ENCODE measurements around the gene SPACA7. TPM values are rescaled to one million over a fixed set of nuclear protein-coding genes. Genes with fewer than 3 reads are reported as not detected.

Gene SPACA7
- total RNA-seq, 1 experiment from 2014 or later, result not detected

- no peak overlapping the region for H3K4me3 ChIP-seq (replicated peaks in 1 of 2; ENCODE audit: low read depth in 1 of 2, low read length in 2 of 2)
- no peaks in the 10 kb centered on the region for H3K9me2 ChIP-seq (ENCODE audit: insufficient read depth)
- no peak for DNase-seq (ENCODE audit: low read depth, low spot score)
- no peaks in the 10 kb centered on the region for H4K20me1 ChIP-seq (ENCODE audit: insufficient read depth)
- H3K4me2 ChIP-seq (ENCODE audit: low read length), result no peak overlapping the region
- RAD21 ChIA-PET (ENCODE audit: low non-redundant PET in 1 of 2, low total read pairs in 2 of 2, uncharacterized antibody in 2 of 2, unreplicated experiment in 2 of 2), result no interaction called here
- no peak overlapping the region for H3K27ac ChIP-seq (ENCODE audit: low read depth, low read length)
- H3K36me3 ChIP-seq (ENCODE audit: control insufficient read depth in 1 of 2, insufficient read depth in 2 of 2, low read length in 2 of 2), result no peaks in the 10 kb centered on the region
- intact Hi-C loops (cut with micrococcal nuclease), result loop anchor here (10.0 kb wide), 1 partner anchor 915 kb away; no protein-coding TSS in a partner anchor
- H3K27me3 ChIP-seq (ENCODE audit: insufficient read depth, low read length), result no peaks in the 10 kb centered on the region
- no peaks in the 10 kb centered on the region for H3K79me2 ChIP-seq (ENCODE audit: insufficient read depth, low read length)
- no peak for ATAC-seq
- no TSS peak for BruUV-seq (replicated peaks)
- CTCF ChIA-PET, result no interaction called here
- H2AFZ ChIP-seq (ENCODE audit: low read depth, low read length, poor library complexity, severe bottlenecking), result no peak overlapping the region
- no peak for TF ChIP-seq SIN3A (IDR thresholded peaks at IDR 0.05; ENCODE audit: low read depth)
- TF ChIP-seq RAD21 (IDR thresholded peaks at IDR 0.05; ENCODE audit: low read depth), result no peak
- no peak for TF ChIP-seq JUND (IDR thresholded peaks at IDR 0.05)
- no peak for TF ChIP-seq ZFX (IDR thresholded peaks at IDR 0.05)
- TF ChIP-seq FOSL1 (IDR thresholded peaks at IDR 0.05; ENCODE audit: low read depth), result no peak
- TF ChIP-seq CBX3 (IDR thresholded peaks at IDR 0.05; ENCODE audit: low read depth), result no peak
- POLR2A ChIA-PET, result no interaction called here
- H3K9me3 ChIP-seq (ENCODE audit: control insufficient read depth in 1 of 2, insufficient read depth in 1 of 2, low read depth in 1 of 2, low read length in 2 of 2), result no peaks in the 10 kb centered on the region
- H3K4me1 ChIP-seq (ENCODE audit: control insufficient read depth in 1 of 2, insufficient read depth in 2 of 2, low read length in 2 of 2), result no peaks in the 10 kb centered on the region
- H3K9ac ChIP-seq (ENCODE audit: low read length), result no peak overlapping the region
Measured at GRCh38 chr13:112449545-112449930, 73.4 kb downstream of the SPACA7 start.

- DNase-seq (ENCODE audit: low read depth, low spot score) (no peak), ATAC-seq (no peak)
- Histone ChIP-seq H3K4me3 (replicated peaks in 1 of 2; ENCODE audit: low read depth in 1 of 2, low read length in 2 of 2) (no peak overlapping the region), H3K4me1 (ENCODE audit: control insufficient read depth in 1 of 2, insufficient read depth in 2 of 2, low read length in 2 of 2) (no peaks in the 10 kb centered on the region), H3K36me3 (ENCODE audit: control insufficient read depth in 1 of 2, insufficient read depth in 2 of 2, low read length in 2 of 2) (no peaks in the 10 kb centered on the region), H3K27me3 (ENCODE audit: insufficient read depth, low read length) (no peaks in the 10 kb centered on the region), H3K4me2 (ENCODE audit: low read length) (no peak overlapping the region), H3K27ac (ENCODE audit: low read depth, low read length) (no peak overlapping the region), H3K9me2 (ENCODE audit: insufficient read depth) (no peaks in the 10 kb centered on the region), H3K9ac (ENCODE audit: low read length) (no peak overlapping the region), H2AFZ (ENCODE audit: low read depth, low read length, poor library complexity, severe bottlenecking) (no peak overlapping the region), H3K79me2 (ENCODE audit: insufficient read depth, low read length) (no peaks in the 10 kb centered on the region), H3K9me3 (ENCODE audit: control insufficient read depth in 1 of 2, insufficient read depth in 1 of 2, low read depth in 1 of 2, low read length in 2 of 2) (no peaks in the 10 kb centered on the region), H4K20me1 (ENCODE audit: insufficient read depth) (no peaks in the 10 kb centered on the region)
- POLR2A ChIA-PET, result no interaction called here
- CTCF ChIA-PET, result no interaction called here
- intact Hi-C loops (cut with micrococcal nuclease), result no loop called here
- TF ChIP-seq EGR1 (IDR thresholded peaks at IDR 0.05; ENCODE audit: low read depth) (no peak), POLR2AphosphoS5 (IDR thresholded peaks at IDR 0.05; ENCODE audit: low read depth, low read length) (no peak)
- BruUV-seq (replicated peaks), result no TSS peak
- RAD21 ChIA-PET (ENCODE audit: low non-redundant PET in 1 of 2, low total read pairs in 2 of 2, uncharacterized antibody in 2 of 2, unreplicated experiment in 2 of 2), result no interaction called here
Measured at GRCh38 chr13:112450118-112450903, 74.2 kb downstream of the SPACA7 start.

Data from HCT116 (cell line).